ENCODE measurements around the gene TMC2.

The TMC2 gene

GRCh38 chr20:2633381-2633780, 97.0 kb downstream of the TMC2 start:
- TF ChIP-seq REST (IDR thresholded peaks at IDR 0.05; ENCODE audit: insufficient read depth in 1 of 2, low read depth in 2 of 2, low read length in 2 of 2): no peak
- TF ChIP-seq FOXP2 (optimal IDR thresholded peaks at IDR 0.05; ENCODE audit: borderline replicate concordance, extremely low read depth, extremely low read length, insufficient read depth): no peak
- TF ChIP-seq POLR2AphosphoS5 (IDR thresholded peaks at IDR 0.05; ENCODE audit: low read depth, low read length): no peak
- no peak for TF ChIP-seq TAF1 (IDR thresholded peaks at IDR 0.05; ENCODE audit: borderline replicate concordance, insufficient read depth, low read length)
- no peak for TF ChIP-seq SIN3A (IDR thresholded peaks at IDR 0.05; ENCODE audit: borderline replicate concordance, insufficient read depth, low read length)

- no peak for TF ChIP-seq TAF1 (IDR thresholded peaks at IDR 0.05; ENCODE audit: borderline replicate concordance, insufficient read depth, low read length)
- no peak for TF ChIP-seq FOXP2 (optimal IDR thresholded peaks at IDR 0.05; ENCODE audit: borderline replicate concordance, extremely low read depth, extremely low read length, insufficient read depth)
- TF ChIP-seq SIN3A (IDR thresholded peaks at IDR 0.05; ENCODE audit: borderline replicate concordance, insufficient read depth, low read length): no peak
- TF ChIP-seq POLR2AphosphoS5 (IDR thresholded peaks at IDR 0.05; ENCODE audit: low read depth, low read length): no peak
- no peak for TF ChIP-seq REST (IDR thresholded peaks at IDR 0.05; ENCODE audit: insufficient read depth in 1 of 2, low read depth in 2 of 2, low read length in 2 of 2)
These were observed 100.9 kb downstream of the TMC2 start for GRCh38 chr20:2637246-2637645.

- TF ChIP-seq POLR2AphosphoS5 (IDR thresholded peaks at IDR 0.05; ENCODE audit: low read depth, low read length) (no peak), REST (IDR thresholded peaks at IDR 0.05; ENCODE audit: insufficient read depth in 1 of 2, low read depth in 2 of 2, low read length in 2 of 2) (no peak), TAF1 (IDR thresholded peaks at IDR 0.05; ENCODE audit: borderline replicate concordance, insufficient read depth, low read length) (no peak), FOXP2 (optimal IDR thresholded peaks at IDR 0.05; ENCODE audit: borderline replicate concordance, extremely low read depth, extremely low read length, insufficient read depth) (no peak), SIN3A (IDR thresholded peaks at IDR 0.05; ENCODE audit: borderline replicate concordance, insufficient read depth, low read length) (no peak)
These were observed 103.9 kb downstream of the TMC2 start for GRCh38 chr20:2640260-2640659.

GRCh38 chr20:2640899-2641298, 104.5 kb downstream of the TMC2 start:
- TF ChIP-seq FOXP2 (optimal IDR thresholded peaks at IDR 0.05; ENCODE audit: borderline replicate concordance, extremely low read depth, extremely low read length, insufficient read depth) (no peak), POLR2AphosphoS5 (IDR thresholded peaks at IDR 0.05; ENCODE audit: low read depth, low read length) (no peak), REST (IDR thresholded peaks at IDR 0.05; ENCODE audit: insufficient read depth in 1 of 2, low read depth in 2 of 2, low read length in 2 of 2) (no peak), SIN3A (IDR thresholded peaks at IDR 0.05; ENCODE audit: borderline replicate concordance, insufficient read depth, low read length) (no peak), TAF1 (IDR thresholded peaks at IDR 0.05; ENCODE audit: borderline replicate concordance, insufficient read depth, low read length) (no peak)

- TF ChIP-seq TAF1 (IDR thresholded peaks at IDR 0.05; ENCODE audit: borderline replicate concordance, insufficient read depth, low read length) (no peak), REST (IDR thresholded peaks at IDR 0.05; ENCODE audit: insufficient read depth in 1 of 2, low read depth in 2 of 2, low read length in 2 of 2) (no peak), SIN3A (IDR thresholded peaks at IDR 0.05; ENCODE audit: borderline replicate concordance, insufficient read depth, low read length) (no peak), POLR2AphosphoS5 (IDR thresholded peaks at IDR 0.05; ENCODE audit: low read depth, low read length) (no peak), FOXP2 (optimal IDR thresholded peaks at IDR 0.05; ENCODE audit: borderline replicate concordance, extremely low read depth, extremely low read length, insufficient read depth) (no peak)
These were observed 107.3 kb downstream of the TMC2 start for GRCh38 chr20:2643708-2644107.

Measured in PFSK-1 (cell line).